ENCODE results near the gene CELSR1.
"Not testable (repeated sequence)": the region's sequence is repeated elsewhere in the genome, so short reads cannot be mapped to it uniquely, and the experiment has no call there.

Gene CELSR1

DNA sequence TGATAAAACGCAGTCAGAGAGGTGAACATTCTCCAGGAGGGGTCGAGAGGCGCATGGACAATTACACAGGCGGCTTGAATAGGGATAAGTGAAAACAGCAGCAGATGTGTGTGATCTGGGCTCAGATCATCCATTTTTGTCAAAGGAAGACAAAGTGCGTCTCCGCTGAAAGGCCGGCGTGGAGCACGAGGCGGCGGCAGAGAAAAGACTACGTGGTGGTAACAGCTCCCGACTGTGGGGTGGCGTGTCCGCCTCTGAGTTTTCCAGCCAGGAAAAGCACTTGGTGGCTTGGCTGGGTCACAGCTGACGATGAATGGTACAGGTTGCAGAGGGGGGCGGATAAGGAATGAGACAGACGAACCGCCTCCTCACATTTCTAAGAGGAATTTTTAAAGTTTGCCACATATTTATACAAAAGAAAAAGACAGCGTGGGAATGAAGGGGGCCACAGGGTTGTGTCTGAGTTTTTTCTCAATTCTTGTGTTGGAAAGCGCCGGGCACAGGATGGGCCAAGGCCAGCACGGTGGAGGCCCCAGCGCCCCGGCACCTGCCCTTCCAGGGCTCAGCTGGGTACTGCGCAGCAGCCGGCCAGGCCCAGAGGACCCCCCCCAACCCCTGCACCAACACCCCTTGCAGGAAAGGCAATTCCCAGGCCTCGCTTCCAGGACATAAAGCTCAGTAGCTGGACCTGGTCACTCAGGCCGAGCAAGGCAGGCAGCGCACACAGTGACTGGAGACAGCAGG, 121.5 kb downstream of the CELSR1 start:
- DNase-seq: no peak

DNA sequence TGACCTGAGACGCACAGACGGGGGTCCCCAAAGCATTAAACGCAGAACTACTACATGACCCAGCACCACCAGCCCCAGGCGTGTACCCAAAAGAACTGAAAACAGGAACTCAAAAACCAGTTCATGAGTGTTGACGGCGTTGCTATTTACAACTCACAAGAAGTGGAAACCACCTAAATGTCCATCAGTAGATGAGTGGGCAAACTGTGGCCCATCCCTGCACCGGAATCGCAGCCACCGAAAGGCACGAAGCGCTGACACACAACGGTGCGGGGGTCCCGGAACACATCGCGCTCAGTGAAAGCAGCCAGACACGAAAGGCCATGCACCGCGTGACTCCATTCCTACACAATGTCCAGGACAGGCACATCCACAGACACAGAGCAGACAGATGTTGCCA, 122.7 kb downstream of the CELSR1 start:
- no peak for DNase-seq

DNA sequence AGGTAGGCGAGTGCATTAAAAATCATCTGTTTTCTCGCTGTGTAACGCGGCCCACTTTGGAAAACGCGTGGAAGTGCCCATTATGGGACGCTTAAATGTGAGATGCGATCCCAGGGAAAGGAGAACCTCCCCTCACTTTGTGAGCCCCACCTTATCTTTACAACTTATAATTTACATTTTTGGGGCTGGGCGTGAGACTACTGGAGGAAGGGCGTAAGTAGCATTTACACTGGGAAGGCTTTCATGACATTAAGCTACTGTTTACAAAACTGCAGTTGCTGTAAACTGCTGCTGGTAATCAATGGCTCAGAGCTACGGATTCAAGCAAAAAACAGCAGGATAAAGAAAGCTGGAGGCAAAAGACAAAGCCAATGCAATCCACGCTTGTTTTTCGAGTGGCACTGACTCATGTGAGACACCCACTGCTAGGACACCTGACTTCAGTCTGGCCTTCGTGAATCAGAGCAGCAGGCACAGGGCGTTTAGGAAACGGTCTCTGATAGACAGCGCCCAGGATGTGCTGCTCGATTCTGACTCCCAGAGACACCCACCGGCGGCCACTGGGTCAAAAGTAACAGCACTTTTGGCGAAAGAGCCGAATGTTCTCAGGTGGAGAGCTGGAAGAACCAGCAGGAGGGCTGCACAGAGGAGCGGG, 123.6 kb downstream of the CELSR1 start:
- DNase-seq: no peak

DNA sequence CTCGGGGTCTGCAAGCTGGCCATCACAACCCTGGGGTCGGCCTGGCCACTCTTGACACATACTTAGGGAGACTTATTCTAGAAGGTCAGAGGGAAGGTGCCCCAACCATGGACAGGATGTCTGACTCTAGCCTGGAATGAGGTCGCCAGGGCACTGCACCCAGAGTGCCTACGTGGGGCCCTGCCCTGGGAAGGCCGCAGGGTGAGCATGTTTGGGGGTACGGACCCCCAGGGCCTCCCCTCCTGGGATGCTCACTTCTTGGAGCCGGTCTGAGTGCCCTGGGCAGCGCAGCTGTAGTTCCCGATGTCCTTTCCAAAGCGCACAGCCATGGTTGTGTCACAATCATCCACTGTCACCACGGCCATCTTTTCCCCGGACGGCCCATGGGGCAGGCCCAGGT, 126.1 kb downstream of the CELSR1 start:
- DNase-seq: no peak

DNA sequence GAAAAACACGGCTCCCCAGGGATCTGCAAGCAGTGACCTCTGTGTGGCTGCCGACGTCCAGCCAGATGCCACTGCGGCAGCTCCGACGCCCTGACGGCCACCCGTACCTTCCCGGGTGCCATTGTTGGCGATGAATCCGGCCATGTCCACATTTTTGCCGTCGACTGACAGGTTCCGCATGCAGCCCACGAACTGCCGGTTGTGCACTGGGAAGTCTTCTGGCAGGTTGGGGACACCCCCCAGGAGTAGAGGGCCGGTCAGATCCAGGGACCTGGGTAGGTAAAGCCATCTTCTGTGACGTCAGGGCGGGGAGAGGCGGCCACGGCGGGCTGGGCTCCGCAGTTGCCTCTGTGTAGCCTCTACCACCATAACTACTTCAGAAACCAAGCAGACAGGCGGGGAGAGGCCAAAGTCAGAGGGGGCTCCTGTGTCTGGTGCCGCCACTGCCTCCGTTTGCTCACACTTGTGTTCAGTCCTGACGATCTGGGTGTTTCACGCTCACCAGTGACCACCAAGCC, 127.1 kb downstream of the CELSR1 start:
- DNase-seq: no peak

DNA sequence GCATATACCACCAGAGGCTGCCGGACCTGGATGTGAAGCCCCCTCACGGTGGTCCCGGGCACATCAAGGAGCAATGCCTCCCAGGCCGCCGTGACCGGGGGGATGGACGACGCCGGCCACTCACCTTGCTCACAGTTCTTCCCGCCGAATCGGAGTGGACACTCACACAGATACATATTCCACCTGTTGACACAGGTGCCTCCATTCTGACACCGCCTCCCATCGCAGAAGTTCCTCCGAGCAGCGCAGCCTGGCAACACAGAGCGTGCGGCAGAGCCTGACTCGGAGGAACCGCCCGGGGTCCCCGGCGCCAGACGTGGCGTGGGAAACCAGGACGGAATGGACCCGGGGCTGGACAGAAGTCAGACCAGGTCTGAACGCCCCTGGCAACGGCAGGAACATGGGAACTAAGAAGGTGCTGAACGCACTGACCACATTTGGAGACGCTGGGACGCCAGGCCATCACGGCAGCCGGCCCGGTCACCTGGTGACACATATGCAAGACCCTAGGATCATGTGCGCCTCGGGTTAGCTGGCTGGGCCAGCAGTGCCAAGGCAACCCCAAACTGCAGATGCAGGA, 127.7 kb downstream of the CELSR1 start:
- no peak for DNase-seq

DNA sequence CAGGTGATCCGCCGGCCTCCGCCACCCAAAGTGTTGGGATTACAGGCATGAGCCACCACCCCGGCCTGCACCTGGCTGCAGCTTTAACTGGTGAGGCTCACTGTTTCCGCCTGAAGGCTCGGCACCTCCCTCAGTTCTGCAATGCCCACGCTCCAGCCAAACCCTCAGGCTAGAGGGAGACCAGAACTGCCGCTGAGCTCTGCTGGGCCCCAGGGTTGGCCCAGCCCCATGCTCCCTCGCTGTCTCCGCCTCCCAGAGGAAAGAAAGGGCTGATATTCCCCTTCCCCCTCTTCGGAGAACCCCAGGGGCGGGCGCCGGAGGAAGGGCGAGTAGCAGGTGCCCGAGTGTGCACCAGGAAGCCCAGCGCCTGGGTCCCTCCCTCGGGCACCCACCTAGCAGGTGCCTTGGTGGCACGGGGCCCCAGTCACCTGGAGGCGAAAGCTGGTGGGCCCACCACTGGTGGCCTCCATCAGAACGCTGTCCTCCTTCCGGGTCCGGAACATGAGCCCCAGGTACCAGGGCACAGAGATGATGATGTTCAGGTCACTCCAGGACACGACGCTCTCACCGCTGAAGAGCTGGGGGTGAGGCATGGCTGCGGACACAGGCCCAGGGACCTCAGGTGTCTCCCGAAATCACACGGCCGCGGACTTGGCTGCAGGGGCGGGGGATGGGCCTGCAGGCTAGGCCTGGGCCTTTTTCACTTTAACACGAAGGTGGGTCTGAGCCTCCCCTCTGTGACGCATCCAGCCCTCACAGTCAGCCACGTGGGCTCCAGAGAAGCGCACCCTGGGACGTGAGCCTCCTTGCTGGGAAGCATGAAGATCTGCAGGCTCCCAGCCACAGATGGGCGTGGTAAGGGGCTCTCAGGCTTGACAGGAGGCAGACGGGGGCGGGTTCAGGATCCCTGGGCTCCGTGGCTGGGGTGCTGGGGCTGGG, 128.6 kb downstream of the CELSR1 start:
- DNase-seq: no peak

DNA sequence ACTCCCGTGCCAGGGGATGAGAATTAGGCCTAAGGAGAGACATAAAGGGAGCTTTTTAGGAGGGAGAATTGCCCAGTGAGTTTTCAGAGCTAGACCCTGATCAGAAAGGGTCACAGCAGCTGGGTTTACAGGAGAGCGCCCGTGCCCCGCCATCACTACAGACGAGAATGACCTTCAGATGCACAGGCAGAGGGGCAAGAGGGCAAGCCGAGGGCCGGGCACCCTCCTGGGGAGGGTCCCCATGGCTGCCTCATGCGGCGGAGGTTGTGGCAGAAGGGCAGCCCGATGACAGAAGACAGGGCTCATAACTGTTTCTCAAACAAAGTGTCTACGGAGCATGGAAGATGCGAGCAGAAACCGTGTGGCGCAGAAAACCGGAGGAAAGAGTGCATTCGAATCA, 129.7 kb downstream of the CELSR1 start:
- no peak for DNase-seq

DNA sequence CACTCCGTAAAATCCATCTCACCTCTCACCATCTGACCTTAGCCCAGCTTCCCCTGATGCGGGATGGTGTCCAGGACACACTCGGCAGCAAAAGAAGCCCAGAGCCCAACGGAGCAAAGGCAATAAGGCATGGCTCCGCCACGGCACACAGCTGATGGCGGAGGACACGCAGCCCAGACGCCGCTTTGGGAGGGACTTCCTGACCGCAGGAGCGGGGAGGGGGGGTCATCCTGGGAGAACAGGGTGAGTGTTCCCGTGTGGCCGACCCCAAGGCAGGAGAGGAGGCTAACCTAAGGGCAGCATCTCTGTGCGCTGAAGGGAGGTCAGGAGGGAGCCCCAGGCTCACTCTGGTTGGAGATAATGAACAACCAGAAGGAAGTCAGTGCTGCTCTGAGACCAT, 130.6 kb downstream of the CELSR1 start:
- DNase-seq: no peak

DNA sequence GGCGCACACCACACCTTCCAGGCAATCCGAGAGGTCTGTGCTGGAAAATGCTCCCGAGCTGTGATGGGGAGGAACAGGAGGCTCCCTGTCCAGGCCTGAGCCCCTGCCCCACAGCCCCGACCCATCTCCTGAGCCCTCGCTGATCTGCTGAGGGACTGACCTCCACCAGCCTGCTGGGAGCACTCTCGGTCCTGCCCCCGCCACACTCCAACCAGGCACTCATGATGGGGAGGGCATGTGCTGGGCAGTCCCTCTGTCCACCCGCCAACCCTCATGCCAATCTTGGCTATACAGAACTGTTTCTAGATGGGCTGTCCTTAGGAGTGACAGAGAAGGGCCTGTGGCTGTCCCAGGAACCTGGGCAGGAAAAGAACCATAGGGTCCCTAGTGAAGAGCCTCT, 131.1 kb downstream of the CELSR1 start:
- no peak for DNase-seq

DNA sequence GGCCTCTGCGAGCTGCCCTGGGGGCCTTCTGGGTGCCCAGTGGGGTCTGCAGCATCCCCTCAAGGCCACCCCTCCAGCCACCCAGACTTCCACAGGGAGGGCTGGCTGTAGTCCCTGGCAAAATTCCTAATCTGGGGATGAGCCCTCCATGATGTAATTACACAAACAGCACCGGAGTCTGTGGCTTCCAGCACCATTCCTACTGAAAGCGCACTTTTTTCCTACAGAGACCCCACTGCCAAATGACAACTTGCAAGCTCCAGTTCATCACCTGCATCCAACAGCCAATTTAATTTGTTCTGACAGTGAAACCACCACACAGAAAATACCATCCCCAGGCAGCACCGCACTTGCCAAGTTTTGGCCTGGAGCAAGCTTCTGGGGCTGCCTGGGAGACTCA, 131.5 kb downstream of the CELSR1 start:
- no peak for DNase-seq

DNA sequence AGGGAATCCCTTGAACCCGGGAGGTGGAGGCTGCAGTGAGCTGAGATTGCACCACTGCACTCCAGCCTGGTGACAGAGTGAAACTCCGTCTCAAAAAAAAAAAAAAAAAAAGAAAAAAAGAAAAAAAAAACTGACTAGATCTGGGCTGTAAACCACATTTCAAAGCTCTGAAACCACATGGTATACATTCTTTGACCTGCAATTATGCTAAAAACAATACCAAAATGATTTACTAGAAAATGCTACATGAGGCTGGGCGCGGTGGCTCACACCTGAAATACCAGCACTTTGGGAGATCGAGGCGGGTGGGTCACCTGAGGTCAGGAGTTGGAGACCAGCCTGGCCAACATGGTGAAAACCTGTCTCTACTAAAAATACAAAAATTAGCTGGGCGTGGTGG, 133.5 kb downstream of the CELSR1 start:
- not testable (repeated sequence) for DNase-seq

DNA sequence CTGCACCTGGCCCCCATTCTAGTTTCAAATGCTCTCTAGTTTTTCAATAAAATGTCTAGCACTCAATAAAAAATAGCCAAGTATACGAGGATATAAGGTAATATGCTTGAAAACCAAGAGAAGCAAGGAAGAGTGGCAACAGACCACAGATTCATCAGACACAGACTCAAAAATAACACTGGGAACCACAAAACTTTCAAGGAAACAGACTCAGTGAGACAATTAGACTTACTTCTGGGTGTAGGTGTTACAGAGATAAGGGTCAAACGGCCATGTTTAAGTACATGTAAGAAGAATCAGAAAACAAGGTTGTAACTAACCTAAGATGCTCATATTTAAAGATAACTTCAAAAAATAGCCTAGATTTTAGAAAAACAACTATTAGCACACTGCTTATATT, 134.9 kb downstream of the CELSR1 start:
- no peak for DNase-seq

DNA sequence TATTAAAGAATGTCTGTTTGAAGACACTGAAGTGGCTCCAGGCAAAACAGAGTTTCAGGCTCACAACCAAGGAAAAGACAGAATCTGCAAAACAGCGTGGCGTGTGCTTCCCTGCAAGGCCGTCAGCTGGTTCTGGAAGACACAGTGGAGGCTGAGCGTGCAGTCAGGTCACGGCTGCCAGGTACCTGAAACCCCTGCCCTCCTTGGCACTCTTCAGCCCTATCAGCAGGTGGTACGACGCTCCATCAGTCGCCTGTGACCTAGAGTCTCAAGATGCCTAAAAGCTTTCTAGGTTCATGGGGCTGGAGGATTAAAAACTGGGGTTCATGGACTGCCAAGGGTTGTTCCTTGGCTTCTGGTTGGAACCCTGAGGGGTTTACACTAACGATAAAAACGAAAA, 136.1 kb downstream of the CELSR1 start:
- DNase-seq: no peak

DNA sequence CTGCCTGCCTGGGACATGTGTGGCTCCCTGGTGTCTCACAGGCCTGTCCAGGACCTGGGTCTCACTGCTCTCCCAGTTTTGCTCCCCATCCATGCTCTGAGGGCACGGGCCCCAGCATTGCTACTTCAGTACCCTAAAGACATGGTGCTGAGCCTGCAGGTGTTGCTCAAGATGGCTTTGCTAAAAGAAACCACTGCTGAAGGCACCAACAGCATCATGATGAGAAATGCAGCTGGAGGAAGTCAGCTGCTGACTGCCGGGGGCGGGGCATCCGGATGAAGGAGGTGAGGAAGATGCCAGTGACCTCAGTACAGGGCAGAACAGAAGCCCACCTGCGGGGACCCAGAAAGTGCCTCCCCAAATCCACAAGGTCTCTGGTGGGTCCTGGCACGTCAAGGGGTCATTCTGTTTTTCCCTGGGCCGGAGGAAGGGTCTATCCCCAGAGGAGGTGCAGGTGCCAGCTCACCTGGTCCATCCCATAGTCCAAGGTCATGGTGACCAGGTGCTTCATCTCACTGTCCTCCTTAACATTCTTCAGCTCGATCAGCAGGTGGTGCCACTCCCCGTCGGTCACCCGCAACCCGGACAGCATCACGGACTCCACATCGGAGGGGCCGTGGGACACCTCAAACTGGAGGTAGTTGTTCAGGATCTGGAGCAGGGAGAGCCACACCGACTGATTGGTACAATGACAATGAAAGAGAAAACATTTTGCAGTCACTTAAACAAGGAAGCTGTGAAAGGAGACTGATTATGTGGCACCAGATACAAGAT, 138.0 kb downstream of the CELSR1 start:
- no peak for DNase-seq

DNA sequence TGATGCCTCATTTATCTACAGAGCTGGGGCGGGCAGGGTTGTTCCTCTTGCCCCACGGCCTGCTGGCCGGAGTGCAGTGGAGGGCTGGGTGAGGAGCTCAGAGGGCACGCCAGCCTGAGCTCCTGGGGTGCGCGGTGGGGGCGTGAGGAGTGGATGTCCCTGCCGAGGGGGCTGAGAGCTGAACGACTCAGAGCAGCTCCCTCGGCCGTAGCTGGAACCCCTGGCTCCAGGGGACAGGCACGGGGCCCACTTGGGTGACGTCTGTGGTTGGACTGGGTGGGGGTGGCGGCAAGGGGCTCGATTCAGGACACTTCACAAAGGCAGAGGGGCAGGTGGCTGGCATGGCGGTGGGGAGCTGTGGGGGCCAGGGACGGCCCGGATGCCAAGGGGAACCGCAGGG, 139.5 kb downstream of the CELSR1 start:
- DNase-seq: no peak

DNA sequence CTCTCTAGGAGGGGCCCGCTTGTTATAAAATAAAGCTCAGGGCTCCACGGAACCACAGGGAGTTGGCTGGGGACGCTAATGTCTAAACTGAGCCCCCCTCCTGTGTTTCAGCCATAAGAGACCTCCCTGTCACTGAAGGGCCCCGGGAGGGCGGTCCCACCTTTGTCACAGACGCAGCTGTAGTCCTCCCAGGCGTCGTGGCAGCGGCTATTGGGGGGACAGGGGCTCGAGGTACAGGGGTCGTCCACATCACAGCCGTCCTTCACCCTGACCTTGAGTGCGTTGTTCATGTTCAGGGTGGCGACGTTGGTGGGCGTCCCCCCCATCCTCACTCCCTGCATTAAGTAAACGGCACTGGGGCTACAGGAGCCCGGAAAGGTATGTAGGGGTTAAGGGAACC, 139.9 kb downstream of the CELSR1 start:
- no peak for DNase-seq

DNA sequence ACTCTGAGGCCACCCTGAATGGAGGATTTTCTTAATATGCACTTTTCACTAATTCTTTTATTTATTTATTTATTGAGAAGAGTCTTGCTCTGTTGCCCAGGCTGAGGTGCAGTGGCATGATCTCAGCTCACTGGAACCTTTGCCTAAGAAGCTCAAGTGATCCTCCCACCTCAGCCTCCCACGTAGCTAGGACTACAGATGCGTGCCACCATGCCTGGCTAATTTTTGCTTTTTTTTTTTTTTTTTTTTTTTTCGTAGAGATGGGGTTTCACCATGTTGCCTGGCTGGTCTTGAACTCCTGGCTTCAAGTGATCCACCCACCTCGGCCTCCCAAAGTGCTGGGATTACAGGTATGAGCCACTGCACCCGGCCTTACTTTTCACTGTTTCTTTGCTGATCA, 140.4 kb downstream of the CELSR1 start:
- DNase-seq: not testable (repeated sequence)

DNA sequence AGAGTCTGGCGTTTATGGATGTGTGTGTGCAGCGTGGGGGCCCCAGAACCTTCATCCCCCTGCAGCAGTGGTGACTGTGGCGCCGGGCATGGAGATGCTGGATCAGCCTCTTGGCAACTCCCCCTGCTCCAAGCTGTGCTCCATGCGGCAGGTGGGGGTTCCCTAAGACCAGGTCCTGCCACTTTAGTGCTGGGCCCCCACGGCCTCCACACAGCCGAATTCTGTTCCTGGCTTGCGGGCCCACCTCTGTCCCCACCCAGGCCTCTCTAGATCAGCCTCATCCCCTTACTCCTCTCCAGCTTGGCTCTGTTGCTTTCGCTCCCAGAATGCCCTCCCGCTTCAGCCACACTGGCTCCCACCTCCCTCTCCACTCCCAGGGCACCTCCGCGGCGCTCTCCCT, 142.3 kb downstream of the CELSR1 start:
- no peak for DNase-seq

DNA sequence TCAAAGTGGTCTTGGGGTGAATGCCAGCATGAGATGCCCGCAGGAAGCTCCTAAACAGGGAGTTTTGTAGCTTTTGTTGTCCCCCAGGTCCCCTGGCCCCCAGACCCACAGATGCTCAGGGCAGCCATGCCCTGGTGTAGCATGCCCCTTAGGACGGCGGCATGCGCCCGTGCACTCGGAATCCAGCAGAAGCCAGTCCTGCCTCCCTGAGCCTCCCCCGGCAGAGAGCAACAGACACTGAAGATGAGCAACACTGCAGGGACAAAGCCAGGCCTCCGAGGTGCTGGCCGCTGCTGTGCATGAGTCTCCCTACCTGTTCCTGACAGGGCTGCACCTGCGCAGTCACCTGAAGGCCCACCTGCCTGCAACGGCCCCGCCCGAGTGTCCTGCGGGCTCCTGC, 142.8 kb downstream of the CELSR1 start:
- DNase-seq: no peak

DNA sequence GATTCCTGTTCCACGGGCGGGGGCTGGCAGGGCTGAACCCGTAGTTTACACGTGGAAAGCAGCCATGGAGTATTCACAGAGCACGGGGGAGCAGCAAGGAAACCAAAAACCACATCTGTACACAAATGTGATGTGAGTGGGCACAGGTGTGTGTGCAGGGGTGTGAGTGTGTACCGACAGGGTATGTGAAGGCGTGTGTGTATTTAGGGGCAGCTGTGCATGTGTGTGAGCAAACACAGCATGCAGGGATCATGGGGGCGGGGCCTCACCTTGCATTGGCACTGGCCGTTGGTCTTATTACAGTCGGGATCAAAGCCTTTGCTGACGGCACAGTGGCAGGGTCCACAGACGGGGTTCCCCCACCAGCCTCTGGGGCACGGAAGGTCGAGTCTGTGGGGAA, 143.5 kb downstream of the CELSR1 start:
- no peak for DNase-seq

DNA sequence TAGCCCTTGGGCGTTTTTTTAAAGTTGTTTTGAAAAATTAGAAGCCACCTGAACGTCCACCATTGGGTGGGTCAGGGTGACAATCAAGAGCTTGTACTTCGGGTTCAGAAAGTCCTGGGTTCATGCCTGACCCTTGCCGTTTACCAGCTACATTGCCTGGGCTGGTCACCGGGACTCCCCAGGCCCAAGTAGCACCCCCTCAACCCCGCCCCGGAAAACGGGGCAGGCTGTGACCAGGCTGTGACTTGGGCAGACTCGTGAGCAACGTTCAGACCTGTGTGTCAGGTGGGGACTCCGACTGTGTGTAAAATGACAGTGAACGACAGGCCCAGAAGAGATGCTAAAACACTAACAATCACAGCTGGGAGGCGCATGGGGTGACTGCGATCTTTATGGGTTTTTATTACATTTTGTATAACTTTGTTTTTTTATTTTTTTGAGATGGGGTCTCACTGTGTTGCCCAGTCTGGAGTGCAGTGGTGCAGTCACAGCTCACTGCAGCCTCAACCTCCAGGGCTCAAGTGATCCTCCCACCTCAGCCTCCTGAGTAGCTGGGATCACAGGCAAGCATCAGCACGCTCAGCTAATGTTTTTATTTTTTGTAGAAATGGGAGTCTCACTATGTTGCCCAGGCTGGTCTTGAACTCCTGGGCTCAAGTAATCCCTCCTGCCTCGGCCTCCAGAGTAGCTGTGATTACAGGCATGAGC, 145.1 kb downstream of the CELSR1 start:
- no peak for DNase-seq

All from amniotic stem cell (primary cell).